GM12864 (cell line): ENCODE data around the gene MT1A.

Experiments used
- DNase-seq: peaks from one replicate; pipeline ENCODE4 v3.0.0-alpha.2; 2011; ENCODE audit warnings: low read depth
- H3K4me3 ChIP-seq: 2 replicates; pipeline ENCODE4 v1.5.1; 2011; ENCODE audit warnings: mild to moderate bottlenecking, low read depth, low read length, control low read depth
- TF ChIP-seq, protein P1 (sequence below): IDR thresholded peaks from 2 replicates; pipeline ENCODE4 v1.5.1; 2011; ENCODE audit warnings: low read depth, mild to moderate bottlenecking, moderate library complexity, low read length, control low read depth, inconsistent platforms; ENCODE audit errors: missing control alignments

MT1A gene

DNA sequence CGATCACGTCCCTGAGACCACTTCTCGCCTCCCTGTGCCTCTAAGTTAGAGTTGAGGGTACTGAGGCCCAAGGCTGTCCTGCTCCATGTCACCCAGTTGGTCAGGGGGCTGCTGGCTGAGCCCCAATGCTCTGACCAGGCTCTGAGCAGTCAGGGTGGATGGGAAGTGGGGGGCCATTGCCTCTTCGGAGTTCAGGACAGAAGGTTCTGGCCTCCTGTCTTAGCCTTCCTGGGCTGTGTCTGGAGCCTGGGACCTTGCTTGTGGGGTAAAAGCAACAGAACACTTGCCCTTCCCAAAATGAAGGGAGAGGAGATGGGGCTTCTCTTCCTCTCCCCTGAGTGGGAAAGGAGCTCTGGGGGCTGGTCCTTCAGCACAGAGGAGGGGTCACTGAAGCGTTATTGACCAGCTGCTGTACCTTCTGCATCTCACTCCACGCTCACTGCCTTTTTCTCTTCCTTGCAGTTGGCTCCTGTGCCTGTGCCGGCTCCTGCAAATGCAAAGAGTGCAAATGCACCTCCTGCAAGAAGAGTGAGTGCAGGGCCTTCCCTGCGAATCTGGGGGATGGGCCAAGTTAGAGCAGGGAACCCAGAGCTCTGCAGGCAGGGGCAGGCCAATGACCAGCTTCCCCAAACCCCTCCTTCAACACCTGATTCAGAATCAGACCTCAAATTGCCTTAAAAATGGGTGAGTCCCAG lies 44.4 kb downstream of the MT1A start:
- TF ChIP-seq, protein P1, sequence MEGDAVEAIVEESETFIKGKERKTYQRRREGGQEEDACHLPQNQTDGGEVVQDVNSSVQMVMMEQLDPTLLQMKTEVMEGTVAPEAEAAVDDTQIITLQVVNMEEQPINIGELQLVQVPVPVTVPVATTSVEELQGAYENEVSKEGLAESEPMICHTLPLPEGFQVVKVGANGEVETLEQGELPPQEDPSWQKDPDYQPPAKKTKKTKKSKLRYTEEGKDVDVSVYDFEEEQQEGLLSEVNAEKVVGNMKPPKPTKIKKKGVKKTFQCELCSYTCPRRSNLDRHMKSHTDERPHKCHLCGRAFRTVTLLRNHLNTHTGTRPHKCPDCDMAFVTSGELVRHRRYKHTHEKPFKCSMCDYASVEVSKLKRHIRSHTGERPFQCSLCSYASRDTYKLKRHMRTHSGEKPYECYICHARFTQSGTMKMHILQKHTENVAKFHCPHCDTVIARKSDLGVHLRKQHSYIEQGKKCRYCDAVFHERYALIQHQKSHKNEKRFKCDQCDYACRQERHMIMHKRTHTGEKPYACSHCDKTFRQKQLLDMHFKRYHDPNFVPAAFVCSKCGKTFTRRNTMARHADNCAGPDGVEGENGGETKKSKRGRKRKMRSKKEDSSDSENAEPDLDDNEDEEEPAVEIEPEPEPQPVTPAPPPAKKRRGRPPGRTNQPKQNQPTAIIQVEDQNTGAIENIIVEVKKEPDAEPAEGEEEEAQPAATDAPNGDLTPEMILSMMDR: no peak
- no peak for DNase-seq

GRCh38 chr16:56683424-56684172 lies 45.1 kb downstream of the MT1A start:
- TF ChIP-seq, protein P1: no peak
- no peak overlapping the region; the same call in 1 of the 2 replicates for H3K4me3 ChIP-seq
- no peak for DNase-seq

More for the DNA sequence above, 44.4 kb downstream of the MT1A start:
- peak overlapping the region; percentile 64 for H3K4me3 ChIP-seq

GRCh38 chr16:56684256-56684925 lies 45.9 kb downstream of the MT1A start:
- H3K4me3 ChIP-seq: no peak overlapping the region

DNA sequence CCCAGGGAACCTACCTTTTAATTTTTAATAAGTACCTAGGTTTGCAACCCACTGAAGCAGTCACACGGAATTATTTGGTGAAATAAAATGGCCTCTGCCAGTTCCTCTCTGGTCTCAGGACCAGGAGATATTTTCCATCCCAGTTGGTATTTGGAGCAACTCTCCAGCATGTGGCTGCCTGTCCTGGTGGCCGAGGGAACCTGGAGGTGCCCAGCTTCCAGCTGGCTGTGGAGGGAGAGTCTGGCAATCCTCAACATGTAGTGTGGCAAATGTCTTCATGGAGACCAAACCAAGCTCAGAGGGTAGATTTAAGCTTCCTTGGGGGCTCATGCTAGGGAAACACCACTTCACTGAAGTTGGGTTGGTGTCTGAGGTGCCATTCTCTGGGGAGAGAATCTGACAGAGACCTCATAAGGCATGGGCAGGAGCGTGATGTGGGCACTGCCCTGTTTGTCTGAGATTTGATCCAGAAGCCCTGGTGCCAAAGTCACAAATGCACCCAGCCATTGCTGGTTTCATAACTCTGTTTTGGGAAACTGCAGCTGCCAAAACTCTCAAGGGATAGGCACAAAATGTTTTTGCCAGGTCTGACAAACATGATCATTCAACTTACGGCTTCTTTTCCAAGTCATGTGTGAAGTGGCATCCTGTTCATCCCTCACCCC lies 46.6 kb downstream of the MT1A start:
- TF ChIP-seq, protein P1: no peak
- no peak overlapping the region for H3K4me3 ChIP-seq
- DNase-seq: no peak

More at GRCh38 chr16:56684256-56684925, 45.9 kb downstream of the MT1A start:
- TF ChIP-seq, protein P1: no peak
- no peak for DNase-seq

DNA sequence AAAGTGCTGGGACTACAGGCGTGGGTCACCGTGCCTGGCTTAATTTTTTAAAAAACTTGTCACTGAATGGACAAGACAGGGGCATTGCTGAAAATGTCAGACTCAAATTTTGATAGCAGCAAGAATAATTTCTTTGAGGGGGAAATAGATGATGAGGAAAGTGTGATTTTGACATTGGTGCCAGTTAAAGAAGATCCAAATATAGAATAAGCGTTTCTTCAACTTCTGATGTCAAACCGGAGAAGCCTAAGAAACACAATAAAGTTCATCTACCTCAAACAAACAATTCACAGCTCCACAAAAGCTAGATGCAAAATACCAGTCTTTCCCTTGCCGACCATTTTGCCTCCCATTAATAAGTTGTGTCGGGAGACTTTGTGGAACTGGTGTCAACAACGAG lies 48.3 kb downstream of the MT1A start:
- no peak overlapping the region for H3K4me3 ChIP-seq
- no peak for DNase-seq
- TF ChIP-seq, protein P1: no peak

DNA sequence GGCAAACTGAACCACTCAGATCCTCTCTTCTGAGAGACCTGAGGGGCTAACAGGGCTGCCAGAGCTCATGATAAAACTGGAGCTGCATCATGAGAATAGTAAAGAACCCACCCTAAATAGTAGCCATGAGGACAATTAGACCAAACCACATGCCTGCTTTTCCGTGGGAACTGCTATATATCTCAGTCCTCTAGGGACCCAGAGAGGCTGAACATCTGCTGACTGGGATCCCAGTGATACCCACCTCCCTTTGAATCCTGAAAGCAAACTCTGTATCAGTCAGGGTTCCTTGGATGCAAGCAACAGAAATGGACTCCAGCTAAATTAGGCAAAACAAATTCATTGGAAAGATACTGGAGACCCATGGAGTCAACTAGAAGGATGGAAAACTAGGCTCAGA lies 50.3 kb downstream of the MT1A start:
- TF ChIP-seq, protein P1: no peak
- H3K4me3 ChIP-seq: no peak overlapping the region
- DNase-seq: no peak
